Renal cortical epithelial cell (primary cell): ENCODE data around the gene NEK5. TPM values are rescaled to one million over a fixed set of nuclear protein-coding genes. Genes with fewer than 3 reads are reported as not detected.
"Not testable (repeated sequence)": the region's sequence is repeated elsewhere in the genome, so short reads cannot be mapped to it uniquely, and the experiment has no call there.

Source experiments
- DNase-seq: peaks from one replicate; pipeline ENCODE4 v3.0.0-alpha.2; 2011; ENCODE audit warnings: low read depth
- total RNA-seq: library from RNA; depleted of rRNA; stranded (reverse); fragments of >200 nt; gene quantifications from 2 replicates; pipeline ENCODE4 v1.2.3, GENCODE V29; 2014

NEK5 gene
- total RNA-seq, 1 donor from 2014 or later = 1.4 TPM

- DNase-seq = no peak
Observed at GRCh38 chr13:52137489-52137888, 8.6 kb upstream of the NEK5 start.

DNA sequence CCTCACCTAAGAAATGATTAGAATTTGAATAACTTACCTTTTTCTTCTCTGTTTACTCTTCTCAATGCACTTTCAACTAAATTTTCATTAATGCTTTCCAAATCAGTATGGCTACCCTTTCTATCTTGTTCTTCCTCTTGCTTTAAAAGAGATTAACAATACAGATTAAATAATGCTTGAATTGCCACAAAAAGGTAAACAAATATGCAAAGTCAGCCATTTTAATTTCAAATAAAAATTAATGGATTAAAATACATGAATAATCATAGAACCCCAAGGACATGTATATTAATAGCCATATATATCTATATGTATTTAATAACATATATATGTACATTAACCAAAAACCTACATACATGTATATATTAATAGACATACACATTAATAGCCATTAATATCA is 7.9 kb upstream of the NEK5 start:
- no peak for DNase-seq

GRCh38 chr13:52130641-52131040 is 1.8 kb upstream of the NEK5 start:
- DNase-seq = peak; percentile 1

DNA sequence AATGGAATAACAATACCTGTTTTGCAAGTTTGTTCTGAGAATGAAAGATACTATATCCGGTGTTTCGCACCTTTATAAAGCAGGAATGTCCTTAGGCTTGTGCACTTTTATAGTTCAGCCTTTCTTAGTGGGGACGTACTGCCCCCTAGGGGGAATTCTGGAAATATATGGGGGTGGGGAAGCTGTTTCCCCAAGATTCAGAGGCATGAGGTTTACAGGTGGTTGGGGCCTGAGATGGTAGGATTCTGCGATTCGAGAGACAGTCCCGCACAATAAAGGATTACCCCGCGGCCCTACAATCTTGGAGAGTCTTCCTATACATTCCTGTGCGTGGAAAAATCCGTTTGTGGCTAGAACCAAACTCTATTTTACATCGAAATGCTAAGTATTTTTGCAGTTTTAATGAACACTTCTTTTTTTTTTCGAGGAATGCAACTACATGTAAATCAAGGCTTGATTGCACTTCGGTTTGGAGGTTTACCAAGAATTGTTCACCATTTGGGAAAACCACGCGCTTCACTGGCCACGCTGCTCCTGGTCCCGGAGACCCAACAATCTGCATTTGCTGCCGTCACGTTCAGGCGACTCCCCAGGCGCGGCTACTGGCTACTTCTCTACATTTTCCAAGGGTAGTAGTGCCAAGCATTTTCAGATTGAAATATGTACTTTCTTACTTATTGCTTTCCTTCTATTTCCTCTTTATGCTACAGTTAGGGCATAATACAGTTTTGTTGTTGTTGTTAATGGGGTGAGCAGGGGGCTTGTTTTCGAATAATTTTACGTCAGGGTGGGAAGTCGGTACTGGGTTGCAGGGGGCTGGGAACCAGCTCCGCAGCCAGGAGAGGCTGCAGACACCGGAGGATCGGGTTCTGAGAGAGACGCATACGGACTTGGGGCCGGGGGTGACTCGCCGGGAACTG is 830 bp downstream of the NEK5 start:
- peak; percentile 73 for DNase-seq

DNA sequence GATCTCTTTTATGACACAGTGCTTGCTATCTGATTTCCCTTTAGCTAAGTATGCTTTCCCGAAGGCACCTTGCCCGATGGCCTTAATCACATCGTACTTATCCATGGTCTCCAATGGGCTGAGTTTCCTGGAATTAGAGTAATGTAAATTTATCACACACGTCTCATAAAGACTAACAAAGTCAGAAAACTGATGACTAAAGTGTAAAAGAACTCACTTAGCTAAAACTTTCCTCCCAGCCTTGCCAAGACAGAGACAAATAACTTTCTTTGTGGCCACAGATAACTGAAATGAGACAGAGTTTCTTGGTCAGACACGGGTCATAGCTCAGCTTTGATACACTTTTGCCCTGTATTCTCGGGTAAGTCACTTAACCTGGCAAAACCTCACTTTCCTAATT is 1.5 kb downstream of the NEK5 start:
- DNase-seq = no peak

GRCh38 chr13:52125547-52125946 is 3.3 kb downstream of the NEK5 start:
- no peak for DNase-seq

DNA sequence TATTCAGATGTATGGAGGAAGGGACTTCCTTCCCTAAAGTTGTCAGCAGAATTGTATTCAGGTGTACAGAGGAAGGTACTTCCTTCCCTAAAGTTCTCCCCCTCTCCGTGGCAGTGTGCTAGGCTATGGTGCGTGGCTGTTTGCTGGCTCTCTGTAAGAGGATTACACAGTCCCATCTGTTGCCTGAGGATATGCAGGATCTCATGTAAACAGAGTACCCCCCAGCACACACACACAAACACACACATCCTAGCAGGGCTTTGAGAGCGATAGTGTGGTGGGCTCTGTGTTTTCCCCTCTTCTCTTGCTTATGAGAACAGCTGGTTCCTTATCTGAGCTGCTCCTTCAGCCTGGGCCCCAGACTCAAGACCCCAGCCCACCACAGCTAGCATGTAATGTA is 10.3 kb downstream of the NEK5 start:
- no peak for DNase-seq

DNA sequence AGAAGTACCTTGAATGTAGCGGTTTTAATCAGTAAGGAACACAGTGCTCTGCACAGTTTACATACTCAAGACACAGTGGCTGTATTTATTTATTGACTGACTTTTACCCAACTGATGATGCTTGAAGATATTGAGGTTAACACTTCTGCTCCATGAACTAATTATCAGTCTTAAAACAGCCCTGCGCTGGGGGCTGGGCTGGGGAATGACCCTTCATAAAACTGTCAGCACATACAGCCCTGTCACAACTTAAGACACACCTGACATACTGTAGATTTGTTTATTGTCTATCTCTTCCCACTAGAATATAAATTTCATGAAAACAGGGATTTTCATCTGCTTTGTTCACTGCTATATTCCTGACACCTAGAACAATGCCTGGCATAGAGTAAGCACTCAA is 10.8 kb downstream of the NEK5 start:
- no peak for DNase-seq

DNA sequence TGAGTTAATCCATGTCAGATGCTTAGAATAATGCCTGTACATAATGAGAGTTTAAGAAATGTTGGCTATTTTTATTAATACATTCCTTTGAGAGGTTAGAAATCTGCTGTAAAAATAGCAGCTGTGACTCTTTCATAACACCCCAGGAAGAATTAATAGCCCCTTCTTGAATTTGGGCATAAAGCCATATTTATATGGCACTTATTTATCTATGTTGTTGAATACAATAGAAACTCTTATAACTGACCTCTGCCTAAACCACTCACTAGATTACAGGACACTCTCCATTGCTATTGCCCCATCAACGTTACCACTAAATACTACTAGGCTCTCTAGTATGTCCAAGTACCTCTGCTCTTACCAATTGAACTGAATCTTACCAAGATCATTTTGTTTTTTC is 16.3 kb downstream of the NEK5 start:
- no peak for DNase-seq

DNA sequence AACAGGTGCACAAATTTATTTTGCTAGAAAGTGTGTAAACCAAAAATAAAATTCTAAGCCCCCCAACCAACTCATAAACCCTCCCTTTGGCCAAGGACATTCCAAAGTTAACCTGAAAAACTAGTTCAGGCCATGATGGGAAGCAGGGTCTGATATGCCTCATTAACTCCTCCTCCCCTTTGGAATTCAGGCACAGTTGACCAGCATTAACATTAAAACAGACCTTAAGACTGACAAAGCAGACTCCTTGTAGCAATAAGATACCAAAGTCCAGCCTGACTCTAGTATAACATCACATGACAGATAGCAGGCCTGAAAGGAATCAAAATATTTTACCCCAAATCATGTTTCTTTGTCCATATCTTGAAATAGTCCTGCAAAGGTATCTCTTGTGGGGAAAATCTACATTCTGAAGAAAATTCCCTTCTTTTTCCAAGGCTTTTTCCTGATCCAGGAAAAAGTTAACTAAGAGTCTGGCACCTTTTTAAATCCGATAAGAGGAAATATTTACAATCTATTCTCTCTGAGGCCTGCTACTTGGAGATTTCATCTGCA is 19.7 kb downstream of the NEK5 start:
- peak; percentile 77 for DNase-seq

DNA sequence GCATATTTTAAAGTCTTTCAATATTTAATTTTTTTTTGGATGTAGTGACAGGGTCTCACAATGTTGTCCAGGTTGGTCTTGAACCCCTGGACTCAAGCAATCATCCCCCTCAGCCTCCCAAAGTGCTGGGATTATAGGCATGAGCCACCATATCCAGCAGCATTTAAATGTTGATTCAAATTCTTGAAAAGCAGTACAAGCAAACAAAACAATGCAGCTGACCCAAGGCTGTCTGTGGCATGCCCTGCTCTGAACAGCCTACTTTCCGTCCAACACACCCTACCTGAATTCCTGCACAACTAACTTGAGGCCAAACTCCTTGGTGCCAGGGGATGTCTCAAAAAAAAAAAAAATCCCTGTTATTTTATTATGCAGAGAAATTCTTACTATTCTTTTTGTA is 23.0 kb downstream of the NEK5 start:
- DNase-seq = no peak

- peak; percentile 76 for DNase-seq
Observed at GRCh38 chr13:52104624-52105023, 24.2 kb downstream of the NEK5 start.

- peak; percentile 40 for DNase-seq
Observed at GRCh38 chr13:52103386-52103785, 25.5 kb downstream of the NEK5 start.

GRCh38 chr13:52102423-52102822 is 26.4 kb downstream of the NEK5 start:
- not testable (repeated sequence) for DNase-seq

DNA sequence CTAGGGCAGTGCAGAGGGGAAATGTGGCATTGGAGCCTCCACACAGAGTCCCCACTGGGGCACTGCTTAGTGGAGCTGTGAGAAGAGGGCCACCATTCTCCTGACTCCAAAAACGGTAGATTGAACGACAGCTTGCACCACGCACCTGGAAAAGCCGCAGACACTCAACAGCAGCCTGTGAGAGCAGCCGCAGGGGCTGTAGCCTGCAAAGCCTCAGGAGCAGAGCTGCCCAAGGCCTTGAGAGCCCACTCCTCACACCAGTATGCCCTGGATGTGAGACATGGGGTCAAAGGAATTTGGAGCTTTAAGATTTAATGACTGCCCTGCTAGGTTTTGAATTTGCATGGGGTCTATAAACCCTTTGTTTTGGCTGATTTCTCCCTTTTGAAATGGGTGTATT is 31.7 kb downstream of the NEK5 start:
- no peak for DNase-seq

DNA sequence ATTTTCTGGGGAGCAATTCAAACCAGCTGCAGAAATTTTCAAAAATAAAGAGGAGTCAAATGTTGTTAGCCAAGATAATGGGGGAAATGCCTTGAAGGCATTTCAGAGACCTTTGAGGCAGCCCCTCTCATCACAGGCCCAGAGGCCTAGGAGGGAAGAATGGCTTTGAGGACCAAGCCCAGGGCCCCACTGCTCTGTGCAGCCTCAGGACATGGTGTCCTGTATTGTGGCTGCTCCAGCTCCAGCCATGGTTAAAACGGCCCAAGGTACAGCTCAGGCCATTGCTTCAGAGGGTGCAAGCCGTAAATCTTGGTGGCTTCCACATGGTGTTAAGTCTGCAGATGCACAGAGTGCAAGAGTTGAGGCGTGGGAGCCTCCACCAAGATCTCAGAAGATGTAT is 32.1 kb downstream of the NEK5 start:
- no peak for DNase-seq

DNA sequence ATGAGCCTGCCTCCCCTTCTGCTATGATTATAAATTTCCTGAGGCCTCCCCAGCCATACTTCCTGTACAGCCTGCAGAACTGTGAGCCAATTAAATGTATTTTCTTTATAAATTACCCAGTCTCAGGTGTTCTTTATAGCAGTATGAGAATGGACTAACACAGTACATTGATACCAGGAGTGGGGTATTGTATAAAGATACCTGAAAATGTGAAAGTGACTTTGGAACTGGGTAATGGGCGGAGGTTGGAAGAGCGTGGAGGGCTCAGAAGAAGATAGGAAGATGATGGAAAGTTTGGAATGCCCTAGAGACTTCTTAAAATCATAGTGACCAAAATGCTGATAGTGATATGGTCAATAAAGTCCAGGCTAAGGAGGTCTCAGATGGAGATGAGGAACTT is 32.8 kb downstream of the NEK5 start:
- no peak for DNase-seq

DNA sequence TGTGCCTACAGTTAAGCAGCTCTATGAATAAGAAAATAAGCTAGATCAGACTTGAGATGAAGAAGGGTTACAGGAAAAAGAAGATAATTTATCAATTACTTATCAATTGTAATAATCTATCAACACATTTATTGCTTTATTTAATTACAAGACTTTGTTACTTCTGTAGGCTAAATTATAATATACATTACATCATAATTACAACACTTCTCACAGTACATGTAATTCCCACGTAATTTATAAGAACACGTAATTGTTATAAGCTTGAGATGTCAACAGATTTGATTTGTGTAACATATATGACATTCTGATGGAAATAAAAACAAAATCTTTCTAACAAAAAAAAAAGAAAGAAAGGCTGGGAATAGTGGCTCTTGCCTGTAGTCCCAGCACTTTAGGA is 36.8 kb downstream of the NEK5 start:
- DNase-seq = no peak

GRCh38 chr13:52091473-52091872 is 37.4 kb downstream of the NEK5 start:
- no peak for DNase-seq

DNA sequence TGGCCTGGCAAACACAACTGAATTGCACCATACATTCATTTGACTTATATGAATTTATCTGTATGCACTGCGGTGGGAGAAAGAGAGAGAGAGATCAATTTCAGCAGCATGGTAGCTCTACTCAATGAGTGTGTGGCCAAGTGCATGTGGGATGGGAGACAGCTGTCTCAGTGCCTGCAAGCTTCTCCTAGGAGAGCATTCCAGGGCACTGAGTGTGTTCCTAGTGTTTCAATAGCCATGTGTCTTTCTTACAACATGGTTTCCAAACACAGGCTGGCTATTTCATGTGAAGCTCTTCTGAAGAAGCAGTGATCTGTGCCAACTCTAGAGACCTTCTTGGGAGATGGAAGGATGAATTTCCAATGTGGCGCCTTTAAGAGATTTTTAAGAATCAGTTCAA is 43.5 kb downstream of the NEK5 start:
- DNase-seq = peak; percentile 58

DNA sequence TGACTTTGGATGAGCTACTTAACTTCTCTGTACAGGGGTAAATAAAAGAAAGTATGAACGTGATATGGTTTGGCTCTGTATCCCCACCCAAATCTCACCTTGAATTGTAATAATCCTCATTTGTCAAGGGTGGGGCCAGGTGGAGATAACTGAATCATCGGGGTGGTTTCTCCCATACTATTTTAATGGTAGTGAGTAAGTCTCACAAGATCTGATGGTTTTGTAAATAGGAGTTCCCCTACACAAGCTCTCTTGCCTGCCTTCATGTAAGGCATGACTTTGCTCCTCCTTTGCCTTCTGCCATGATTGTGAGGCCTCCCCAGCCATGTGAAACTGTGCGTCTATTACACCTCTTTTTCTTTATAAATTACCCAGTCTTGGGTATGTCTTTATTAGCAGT is 43.9 kb downstream of the NEK5 start:
- DNase-seq = not testable (repeated sequence)

GRCh38 chr13:52082601-52083000 is 46.3 kb downstream of the NEK5 start:
- DNase-seq = no peak

DNA sequence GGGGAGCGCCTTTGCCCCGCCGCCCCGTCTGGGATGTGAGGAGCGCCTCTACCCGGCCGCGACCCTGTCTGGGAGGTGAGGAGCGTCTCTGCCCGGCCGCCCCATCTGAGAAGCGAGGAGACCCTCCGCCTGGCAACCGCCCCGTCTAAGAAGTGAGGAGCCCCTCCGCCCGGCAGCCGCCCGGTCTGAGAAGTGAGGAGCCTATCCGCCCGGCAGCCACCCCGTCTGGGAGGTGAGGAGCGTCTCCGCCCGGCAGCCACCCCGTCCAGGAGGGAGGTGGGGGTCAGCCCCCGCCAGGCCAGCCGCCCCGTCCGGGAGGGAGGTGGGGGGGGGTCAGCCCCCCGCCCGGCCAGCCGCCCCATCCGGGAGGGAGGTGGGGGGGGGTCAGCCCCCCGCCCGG is 49.0 kb downstream of the NEK5 start:
- not testable (repeated sequence) for DNase-seq
